SK-N-SH (cell line): ENCODE data around the gene AFMID.
"Not testable (repeated sequence)": the region's sequence is repeated elsewhere in the genome, so short reads cannot be mapped to it uniquely, and the experiment has no call there.

Experiments
- EP300 ChIP-seq, 2 experiments: IDR thresholded peaks; 2 replicates each; pipeline versions ENCODE4 v1.4.0 to v1.6.1; 2012; ENCODE audit warnings: borderline replicate concordance in 1 of 2, low read depth in 1 of 2, low read length in 1 of 2
- JUND ChIP-seq: IDR thresholded peaks from 2 replicates; pipeline ENCODE4 v1.4.0; 2012
- TF ChIP-seq, protein P1 (sequence below): fragments of 200-600 bp; sonication (generic); IDR thresholded peaks from 2 replicates; pipeline ENCODE4 v1.6.1; 2017; ENCODE audit warnings: antibody characterized with exemption, mild to moderate bottlenecking, moderate library complexity

DNA sequence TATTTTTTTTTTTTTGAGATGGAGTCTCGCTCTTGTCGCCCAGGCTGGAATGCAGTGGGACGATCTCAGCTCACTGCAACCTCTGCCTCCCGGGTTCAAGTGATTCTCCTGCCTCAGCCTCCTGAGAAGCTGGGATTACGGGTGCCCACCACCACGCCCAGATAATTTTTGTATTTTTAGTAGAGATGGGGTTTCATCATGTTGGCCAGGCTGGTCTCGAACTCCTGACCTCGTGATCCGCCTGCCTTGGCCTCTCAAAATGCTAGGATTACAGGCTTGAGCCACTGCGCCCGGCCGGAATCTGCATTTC lies 66.4 kb downstream of the AFMID start:
- TF ChIP-seq, protein P1, sequence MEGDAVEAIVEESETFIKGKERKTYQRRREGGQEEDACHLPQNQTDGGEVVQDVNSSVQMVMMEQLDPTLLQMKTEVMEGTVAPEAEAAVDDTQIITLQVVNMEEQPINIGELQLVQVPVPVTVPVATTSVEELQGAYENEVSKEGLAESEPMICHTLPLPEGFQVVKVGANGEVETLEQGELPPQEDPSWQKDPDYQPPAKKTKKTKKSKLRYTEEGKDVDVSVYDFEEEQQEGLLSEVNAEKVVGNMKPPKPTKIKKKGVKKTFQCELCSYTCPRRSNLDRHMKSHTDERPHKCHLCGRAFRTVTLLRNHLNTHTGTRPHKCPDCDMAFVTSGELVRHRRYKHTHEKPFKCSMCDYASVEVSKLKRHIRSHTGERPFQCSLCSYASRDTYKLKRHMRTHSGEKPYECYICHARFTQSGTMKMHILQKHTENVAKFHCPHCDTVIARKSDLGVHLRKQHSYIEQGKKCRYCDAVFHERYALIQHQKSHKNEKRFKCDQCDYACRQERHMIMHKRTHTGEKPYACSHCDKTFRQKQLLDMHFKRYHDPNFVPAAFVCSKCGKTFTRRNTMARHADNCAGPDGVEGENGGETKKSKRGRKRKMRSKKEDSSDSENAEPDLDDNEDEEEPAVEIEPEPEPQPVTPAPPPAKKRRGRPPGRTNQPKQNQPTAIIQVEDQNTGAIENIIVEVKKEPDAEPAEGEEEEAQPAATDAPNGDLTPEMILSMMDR = not testable (repeated sequence)
- not testable (repeated sequence) for TF ChIP-seq JUND; EP300 (IDR thresholded peaks at IDR 0.05; ENCODE audit: borderline replicate concordance in 1 of 2, low read depth in 1 of 2, low read length in 1 of 2)
